Ramos (cell line): Measurements from ENCODE around the gene TMC4.

Experiments used
- in situ Hi-C: fragments of 300-500 bp; cut with MboI; formaldehyde crosslinking; loops from one replicate; pipeline ENCODE4 v1.14.3; 2022; ENCODE audit warnings: low sequenced_read_pairs; ENCODE audit not compliant: unreplicated experiment

TMC4 gene

GRCh38 chr19:54206030-54206830 lies 33.3 kb upstream of the TMC4 start:
- in situ Hi-C loops: no loop called here

GRCh38 chr19:54204767-54205468 lies 32.0 kb upstream of the TMC4 start:
- in situ Hi-C loops: no loop called here

- in situ Hi-C loops: no loop called here
Measured at GRCh38 chr19:54203151-54203611, 30.2 kb upstream of the TMC4 start.

GRCh38 chr19:54201980-54202379 lies 29.0 kb upstream of the TMC4 start:
- in situ Hi-C loops: no loop called here

GRCh38 chr19:54201172-54201701 lies 28.3 kb upstream of the TMC4 start:
- in situ Hi-C loops: no loop called here

GRCh38 chr19:54199401-54199800 lies 26.4 kb upstream of the TMC4 start:
- in situ Hi-C loops: loop anchor here (25.0 kb wide), 1 partner anchor 1463 kb away; the partner anchor contains the start of gene U2AF2

GRCh38 chr19:54197121-54197520 lies 24.2 kb upstream of the TMC4 start:
- in situ Hi-C loops: loop anchor here (25.0 kb wide), 1 partner anchor 1465 kb away; the partner anchor contains the start of gene U2AF2

GRCh38 chr19:54196536-54196935 lies 23.6 kb upstream of the TMC4 start:
- in situ Hi-C loops: loop anchor here (25.0 kb wide), 1 partner anchor 1466 kb away; the partner anchor contains the start of gene U2AF2

GRCh38 chr19:54194463-54194862 lies 21.5 kb upstream of the TMC4 start:
- in situ Hi-C loops: loop anchor here (25.0 kb wide), 1 partner anchor 1468 kb away; the partner anchor contains the start of gene U2AF2

GRCh38 chr19:54193011-54193410 lies 20.1 kb upstream of the TMC4 start:
- in situ Hi-C loops: loop anchor here (25.0 kb wide), 1 partner anchor 1469 kb away; the partner anchor contains the start of gene U2AF2

GRCh38 chr19:54191811-54192453 lies 19.0 kb upstream of the TMC4 start:
- in situ Hi-C loops: loop anchor here (25.0 kb wide), 1 partner anchor 1470 kb away; the partner anchor contains the start of gene U2AF2

- in situ Hi-C loops: loop anchor here (25.0 kb wide), 1 partner anchor 1471 kb away; the partner anchor contains the start of gene U2AF2
Measured at GRCh38 chr19:54191011-54191810, 18.3 kb upstream of the TMC4 start, which contains the start of gene TSEN34. TSS of gene TSEN34 (plus strand) at chr19:54191308. CDS start at chr19:54191365, 57 bp downstream.

GRCh38 chr19:54190503-54191010 lies 17.6 kb upstream of the TMC4 start:
- in situ Hi-C loops: loop anchor here (25.0 kb wide), 1 partner anchor 1472 kb away; the partner anchor contains the start of gene U2AF2

GRCh38 chr19:54189735-54190502 lies 17.0 kb upstream of the TMC4 start:
- in situ Hi-C loops: loop anchor here (25.0 kb wide), 1 partner anchor 1472 kb away; the partner anchor contains the start of gene U2AF2

GRCh38 chr19:54189145-54189734 lies 16.3 kb upstream of the TMC4 start, which contains the start of gene MBOAT7:
TSS of gene MBOAT7 (minus strand) at chr19:54189580. CDS start at chr19:54188508, 1,072 bp downstream.
- in situ Hi-C loops: loop anchor here (25.0 kb wide), 1 partner anchor 1473 kb away; the partner anchor contains the start of gene U2AF2

- in situ Hi-C loops: loop anchor here (25.0 kb wide), 1 partner anchor 1474 kb away; the partner anchor contains the start of gene U2AF2
Measured at GRCh38 chr19:54188215-54188871, 15.4 kb upstream of the TMC4 start.

- in situ Hi-C loops: loop anchor here (25.0 kb wide), 1 partner anchor 1475 kb away; the partner anchor contains the start of gene U2AF2
Measured at GRCh38 chr19:54186934-54187381, 14.0 kb upstream of the TMC4 start.
